K562 (cell line): ENCODE results near the gene EGLN3. TPM values are rescaled to one million over a fixed set of nuclear protein-coding genes. Genes with fewer than 3 reads are reported as not detected.

Experiments
- ATAC-seq: fragments of 200-7000 bp; cut with Tn5 transposase; 3 replicates; pipeline ENCODE4 v1.9.1; 2020; ENCODE audit warnings: moderate library complexity
- BruUV-seq: library from RNA; stranded (reverse); fragments of 400-500 nt; replicated peaks from 2 replicates; lab custom pipeline; 2021; lab: Mats Ljungman, UMichigan
- CTCF ChIA-PET: fragments of 300-600 bp; formaldehyde crosslinking; extraction: SDS; loops from one replicate; lab custom pipeline; 2021; ENCODE audit warnings: low intra/inter-chr PET ratio; lab: Yijun Ruan, JAX
- POLR2A ChIA-PET: fragments of 300-600, 350-650 bp; sonication (Branson Sonifier 250); formaldehyde crosslinking; extraction: SDS; loops from one replicate; lab custom pipeline; 2021; ENCODE audit warnings: antibody characterized with exemption, inconsistent platforms; lab: Yijun Ruan, JAX
- DNase-seq, 4 experiments: peaks; one replicate each; pipeline versions ENCODE4 v3.0.0 to v3.0.0-alpha.2; 2011 to 2018; ENCODE audit warnings: low spot score in 3 of 4, mixed read lengths in 3 of 4; ENCODE audit errors: extremely low read depth in 1 of 4
- FAIRE-seq: peaks from 2 replicates; lab custom pipeline; 2011; peaks lifted over from hg19 to GRCh38; lab: Jason Lieb, UNC
- H2AFZ ChIP-seq: 2 replicates; pipeline ENCODE4 v1.6.0; 2011; ENCODE audit warnings: low read depth, low read length, control low read depth, inconsistent platforms
- H3K27ac ChIP-seq: fragments of 200-600 bp; 3 replicates; pipeline ENCODE4 v1.8.0; 2011; ENCODE audit warnings: low read depth, mild to moderate bottlenecking, control low read depth, inconsistent platforms, low read length, moderate library complexity, mixed read lengths; ENCODE audit errors: extremely low read depth
- H3K27me3 ChIP-seq, 2 experiments: fragments of 300-600 bp in 1 of 2; 2 replicates in 1 of 2; 3 replicates in 1 of 2; pipeline versions ENCODE4 v1.6.0 to v1.8.0; 2011; ENCODE audit warnings: inconsistent platforms in 2 of 2, low read length in 2 of 2, mild to moderate bottlenecking in 1 of 2, mixed read lengths in 1 of 2, moderate library complexity in 1 of 2; ENCODE audit not compliant: control insufficient read depth in 2 of 2, insufficient read depth in 2 of 2
- H3K36me3 ChIP-seq: fragments of 300-600 bp; 3 replicates; pipeline ENCODE4 v1.8.0; 2011; ENCODE audit warnings: mild to moderate bottlenecking, low read length, inconsistent platforms; ENCODE audit not compliant: control insufficient read depth, insufficient read depth
- H3K4me1 ChIP-seq, 2 experiments: fragments of 200-600 bp in 1 of 2; replicated peaks in 1 of 2; 2 replicates in 1 of 2; 3 replicates in 1 of 2; pipeline versions ENCODE4 v1.5.1 to v1.8.0; 2011; ENCODE audit warnings: inconsistent platforms in 2 of 2, low read length in 2 of 2, mild to moderate bottlenecking in 1 of 2, mixed read lengths in 1 of 2, moderate library complexity in 1 of 2; ENCODE audit not compliant: control insufficient read depth in 2 of 2, insufficient read depth in 2 of 2
- H3K4me2 ChIP-seq: 2 replicates; pipeline ENCODE4 v1.6.1; 2011; ENCODE audit warnings: low read length, control low read depth, inconsistent platforms, mixed read lengths; ENCODE audit not compliant: insufficient read depth
- H3K4me3 ChIP-seq: fragments of 200-600 bp; sonication (generic), shearing (Covaris generic); 2 replicates; pipeline ENCODE4 v1.5.1; 2016; ENCODE audit warnings: control low read depth, inconsistent platforms
- H3K79me2 ChIP-seq: fragments of 200-600 bp; 3 replicates; pipeline ENCODE4 v1.8.0; 2011; ENCODE audit warnings: low read length, inconsistent platforms; ENCODE audit not compliant: control insufficient read depth, insufficient read depth
- H3K9ac ChIP-seq, 2 experiments: 2 replicates each; pipeline versions ENCODE4 v1.6.0 to v1.6.1; 2011; ENCODE audit warnings: low read depth in 2 of 2, low read length in 2 of 2, control low read depth in 1 of 2, inconsistent platforms in 1 of 2, mild to moderate bottlenecking in 1 of 2, mixed read lengths in 1 of 2; ENCODE audit not compliant: insufficient read depth in 1 of 2
- H3K9me1 ChIP-seq: one replicate; pipeline ENCODE4 v1.6.0; 2011; ENCODE audit warnings: inconsistent platforms, mild to moderate bottlenecking, low read length, moderate library complexity; ENCODE audit not compliant: control insufficient read depth, insufficient read depth
- H3K9me3 ChIP-seq: replicated peaks from 2 replicates; pipeline ENCODE4 v1.5.1; 2011; ENCODE audit warnings: low read depth, low read length, inconsistent platforms; ENCODE audit not compliant: control insufficient read depth, insufficient read depth
- H4K20me1 ChIP-seq: replicated peaks from 2 replicates; pipeline ENCODE4 v1.6.1; 2011; ENCODE audit warnings: low read length, inconsistent platforms, mixed read lengths; ENCODE audit not compliant: control insufficient read depth, insufficient read depth
- CREBBP ChIP-seq: IDR thresholded peaks from one replicate; pipeline ENCODE4 v1.6.1; 2012; ENCODE audit warnings: low read depth, mild to moderate bottlenecking, control low read depth, inconsistent platforms, low read length
- CTCFL ChIP-seq: IDR thresholded peaks from 2 replicates; pipeline ENCODE4 v1.6.1; 2011; ENCODE audit warnings: borderline replicate concordance, low read depth, mild to moderate bottlenecking, moderate library complexity, low read length; ENCODE audit not compliant: insufficient read depth, poor library complexity, severe bottlenecking
- FOXK2 ChIP-seq, 2 experiments: fragments of 450-650 bp; IDR thresholded peaks in 1 of 2; conservative IDR thresholded peaks in 1 of 2; 2 replicates each; pipeline ENCODE4 v1.6.1; 2016; ENCODE audit warnings: low read depth in 2 of 2, mild to moderate bottlenecking in 1 of 2
- NFRKB ChIP-seq: fragments of 450-650 bp; IDR thresholded peaks from 2 replicates; pipeline ENCODE4 v1.6.1; 2016; ENCODE audit warnings: low read depth
- ZFP1 ChIP-seq: fragments of 450-650 bp; formaldehyde crosslinking; IDR thresholded peaks from 2 replicates; pipeline ENCODE4 v1.4.0; 2020; ENCODE audit warnings: mild to moderate bottlenecking, mixed read lengths
- ZNF316 ChIP-seq: fragments of 450-650 bp; IDR thresholded peaks from 2 replicates; pipeline ENCODE4 v1.6.1; 2016
- WGBS: fragments of 100-300 bp; shearing (Covaris generic); methylation state at CpG from one replicate; pipeline ENCODE4 v1.1.6; 2016; ENCODE audit warnings: low coverage, mixed read lengths; ENCODE audit not compliant: insufficient coverage; ENCODE audit errors: missing lambda C conversion rate; 5-methylcytosine and 5-hydroxymethylcytosine counted together
- in situ Hi-C: fragments of 300-500 bp; cut with MboI; formaldehyde crosslinking; loops from 4 replicates; pipeline ENCODE4 v1.15.0; 2018; ENCODE audit warnings: inconsistent platforms, mixed read lengths
- intact Hi-C: fragments of 100-400 bp; cut with micrococcal nuclease; formaldehyde crosslinking; loops from 2 replicates; pipeline ENCODE4 v1.14.2; 2022
- polyA plus RNA-seq, 8 experiments: library from polyadenylated mRNA; depleted of rRNA in 4 of 8; stranded (reverse) in 5 of 8; unstranded in 3 of 8; fragments of >200 nt; fragmentation: Nextera tagmentation in 2 of 8; fragmentation: Illumina TruSeq in 1 of 8; extraction: Ambion mirVana in 2 of 8; extraction: Trizol in 1 of 8; gene quantifications; 2 replicates each; pipeline versions ENCODE4 v1.2.1 to v1.2.3, GENCODE V29; 2011 to 2014; ENCODE audit warnings: inconsistent platforms in 1 of 8, missing spikeins in 1 of 8
- total RNA-seq, 7 experiments: library from RNA; depleted of rRNA in 6 of 7; stranded (reverse); fragments of >200 nt in 6 of 7; fragmentation: Illumina TruSeq in 2 of 7; extraction: Trizol in 2 of 7; gene quantifications; 2 replicates each; pipeline versions ENCODE4 v1.2.1 to v1.2.3, GENCODE V29; 2011 to 2021; ENCODE audit warnings: low replicate concordance in 1 of 7
- TF ChIP-seq, protein P1 (sequence below): fragments of 200-600 bp; sonication (generic); IDR thresholded peaks from one replicate; pipeline ENCODE4 v1.6.1; 2012; ENCODE audit warnings: mild to moderate bottlenecking, low read depth, low read length, inconsistent platforms
- TF ChIP-seq, protein P2 (sequence below): fragments of 450-650 bp; formaldehyde crosslinking; IDR thresholded peaks from 2 replicates; pipeline ENCODE4 v1.4.0; 2020; ENCODE audit warnings: mild to moderate bottlenecking, moderate library complexity

The EGLN3 gene
- total and polyA plus RNA-seq, 9 of the 15 experiments (the other 6 are each of a cell fraction or from before 2014, with no cell fraction given) = 2.5 to 87.6 (median 5.8) TPM

DNA sequence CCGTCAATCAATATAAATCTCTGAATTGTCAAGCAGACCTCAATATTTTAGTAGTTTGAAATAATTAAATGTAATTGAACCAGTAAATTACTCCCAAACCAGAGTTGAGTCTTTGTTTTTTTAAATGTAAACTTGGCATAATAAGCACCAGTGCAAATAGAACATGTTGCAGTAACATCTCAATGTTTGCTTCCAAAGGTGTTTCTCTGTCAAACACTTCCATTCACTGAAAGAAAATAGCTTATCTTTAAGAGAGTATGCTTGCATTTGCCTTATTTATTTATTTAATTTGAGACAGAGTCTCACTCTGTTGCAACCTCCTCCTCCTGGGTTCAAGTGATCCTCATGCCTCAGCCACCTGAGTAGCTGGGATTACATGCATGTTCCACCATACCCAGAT is 39.9 kb upstream of the EGLN3 start:
- Histone ChIP-seq H3K9me3 (no peaks in the 10 kb centered on the region), H3K4me2 (no peak overlapping the region), H3K36me3 (no peaks in the 10 kb centered on the region), H2AFZ (no peak overlapping the region), H3K27ac (no peak overlapping the region), H3K4me1 (peaks cover 0 to 4% of the 10 kb centered on the region in 2 experiments; a peak in 2 of 5 replicates), H3K4me3 (no peak overlapping the region), H3K9ac (no peak overlapping the region), H3K79me2 (no peaks in the 10 kb centered on the region), H4K20me1 (no peaks in the 10 kb centered on the region), H3K9me1 (no peaks in the 10 kb centered on the region), H3K27me3 (no peaks in the 10 kb centered on the region)
- in situ Hi-C loops (no loop called here), intact Hi-C loops (no loop called here)
- no peak for FAIRE-seq
- WGBS = 70% methylated on average over 1 of the region's 1 CpG
- ChIA-PET POLR2A (no interaction called here), CTCF (no interaction called here)
- BruUV-seq = no TSS peak
- ATAC-seq = no peak
- no peak for DNase-seq
- TF ChIP-seq ZNF316 (no peak), NFRKB (no peak), FOXK2 (conservative IDR thresholded peaks at IDR 0.05 in 1 of 2, IDR thresholded peaks at IDR 0.05 in 1 of 2; ENCODE audit: low read depth in 2 of 2) (no peak), CTCFL (no peak), CREBBP (no peak), ZFP1 (CRISPR knock-in tag) (no peak)
- TF ChIP-seq, protein P1, sequence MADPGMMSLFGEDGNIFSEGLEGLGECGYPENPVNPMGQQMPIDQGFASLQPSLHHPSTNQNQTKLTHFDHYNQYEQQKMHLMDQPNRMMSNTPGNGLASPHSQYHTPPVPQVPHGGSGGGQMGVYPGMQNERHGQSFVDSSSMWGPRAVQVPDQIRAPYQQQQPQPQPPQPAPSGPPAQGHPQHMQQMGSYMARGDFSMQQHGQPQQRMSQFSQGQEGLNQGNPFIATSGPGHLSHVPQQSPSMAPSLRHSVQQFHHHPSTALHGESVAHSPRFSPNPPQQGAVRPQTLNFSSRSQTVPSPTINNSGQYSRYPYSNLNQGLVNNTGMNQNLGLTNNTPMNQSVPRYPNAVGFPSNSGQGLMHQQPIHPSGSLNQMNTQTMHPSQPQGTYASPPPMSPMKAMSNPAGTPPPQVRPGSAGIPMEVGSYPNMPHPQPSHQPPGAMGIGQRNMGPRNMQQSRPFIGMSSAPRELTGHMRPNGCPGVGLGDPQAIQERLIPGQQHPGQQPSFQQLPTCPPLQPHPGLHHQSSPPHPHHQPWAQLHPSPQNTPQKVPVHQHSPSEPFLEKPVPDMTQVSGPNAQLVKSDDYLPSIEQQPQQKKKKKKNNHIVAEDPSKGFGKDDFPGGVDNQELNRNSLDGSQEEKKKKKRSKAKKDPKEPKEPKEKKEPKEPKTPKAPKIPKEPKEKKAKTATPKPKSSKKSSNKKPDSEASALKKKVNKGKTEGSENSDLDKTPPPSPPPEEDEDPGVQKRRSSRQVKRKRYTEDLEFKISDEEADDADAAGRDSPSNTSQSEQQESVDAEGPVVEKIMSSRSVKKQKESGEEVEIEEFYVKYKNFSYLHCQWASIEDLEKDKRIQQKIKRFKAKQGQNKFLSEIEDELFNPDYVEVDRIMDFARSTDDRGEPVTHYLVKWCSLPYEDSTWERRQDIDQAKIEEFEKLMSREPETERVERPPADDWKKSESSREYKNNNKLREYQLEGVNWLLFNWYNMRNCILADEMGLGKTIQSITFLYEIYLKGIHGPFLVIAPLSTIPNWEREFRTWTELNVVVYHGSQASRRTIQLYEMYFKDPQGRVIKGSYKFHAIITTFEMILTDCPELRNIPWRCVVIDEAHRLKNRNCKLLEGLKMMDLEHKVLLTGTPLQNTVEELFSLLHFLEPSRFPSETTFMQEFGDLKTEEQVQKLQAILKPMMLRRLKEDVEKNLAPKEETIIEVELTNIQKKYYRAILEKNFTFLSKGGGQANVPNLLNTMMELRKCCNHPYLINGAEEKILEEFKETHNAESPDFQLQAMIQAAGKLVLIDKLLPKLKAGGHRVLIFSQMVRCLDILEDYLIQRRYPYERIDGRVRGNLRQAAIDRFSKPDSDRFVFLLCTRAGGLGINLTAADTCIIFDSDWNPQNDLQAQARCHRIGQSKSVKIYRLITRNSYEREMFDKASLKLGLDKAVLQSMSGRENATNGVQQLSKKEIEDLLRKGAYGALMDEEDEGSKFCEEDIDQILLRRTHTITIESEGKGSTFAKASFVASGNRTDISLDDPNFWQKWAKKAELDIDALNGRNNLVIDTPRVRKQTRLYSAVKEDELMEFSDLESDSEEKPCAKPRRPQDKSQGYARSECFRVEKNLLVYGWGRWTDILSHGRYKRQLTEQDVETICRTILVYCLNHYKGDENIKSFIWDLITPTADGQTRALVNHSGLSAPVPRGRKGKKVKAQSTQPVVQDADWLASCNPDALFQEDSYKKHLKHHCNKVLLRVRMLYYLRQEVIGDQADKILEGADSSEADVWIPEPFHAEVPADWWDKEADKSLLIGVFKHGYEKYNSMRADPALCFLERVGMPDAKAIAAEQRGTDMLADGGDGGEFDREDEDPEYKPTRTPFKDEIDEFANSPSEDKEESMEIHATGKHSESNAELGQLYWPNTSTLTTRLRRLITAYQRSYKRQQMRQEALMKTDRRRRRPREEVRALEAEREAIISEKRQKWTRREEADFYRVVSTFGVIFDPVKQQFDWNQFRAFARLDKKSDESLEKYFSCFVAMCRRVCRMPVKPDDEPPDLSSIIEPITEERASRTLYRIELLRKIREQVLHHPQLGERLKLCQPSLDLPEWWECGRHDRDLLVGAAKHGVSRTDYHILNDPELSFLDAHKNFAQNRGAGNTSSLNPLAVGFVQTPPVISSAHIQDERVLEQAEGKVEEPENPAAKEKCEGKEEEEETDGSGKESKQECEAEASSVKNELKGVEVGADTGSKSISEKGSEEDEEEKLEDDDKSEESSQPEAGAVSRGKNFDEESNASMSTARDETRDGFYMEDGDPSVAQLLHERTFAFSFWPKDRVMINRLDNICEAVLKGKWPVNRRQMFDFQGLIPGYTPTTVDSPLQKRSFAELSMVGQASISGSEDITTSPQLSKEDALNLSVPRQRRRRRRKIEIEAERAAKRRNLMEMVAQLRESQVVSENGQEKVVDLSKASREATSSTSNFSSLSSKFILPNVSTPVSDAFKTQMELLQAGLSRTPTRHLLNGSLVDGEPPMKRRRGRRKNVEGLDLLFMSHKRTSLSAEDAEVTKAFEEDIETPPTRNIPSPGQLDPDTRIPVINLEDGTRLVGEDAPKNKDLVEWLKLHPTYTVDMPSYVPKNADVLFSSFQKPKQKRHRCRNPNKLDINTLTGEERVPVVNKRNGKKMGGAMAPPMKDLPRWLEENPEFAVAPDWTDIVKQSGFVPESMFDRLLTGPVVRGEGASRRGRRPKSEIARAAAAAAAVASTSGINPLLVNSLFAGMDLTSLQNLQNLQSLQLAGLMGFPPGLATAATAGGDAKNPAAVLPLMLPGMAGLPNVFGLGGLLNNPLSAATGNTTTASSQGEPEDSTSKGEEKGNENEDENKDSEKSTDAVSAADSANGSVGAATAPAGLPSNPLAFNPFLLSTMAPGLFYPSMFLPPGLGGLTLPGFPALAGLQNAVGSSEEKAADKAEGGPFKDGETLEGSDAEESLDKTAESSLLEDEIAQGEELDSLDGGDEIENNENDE = no peak
- TF ChIP-seq, protein P2, sequence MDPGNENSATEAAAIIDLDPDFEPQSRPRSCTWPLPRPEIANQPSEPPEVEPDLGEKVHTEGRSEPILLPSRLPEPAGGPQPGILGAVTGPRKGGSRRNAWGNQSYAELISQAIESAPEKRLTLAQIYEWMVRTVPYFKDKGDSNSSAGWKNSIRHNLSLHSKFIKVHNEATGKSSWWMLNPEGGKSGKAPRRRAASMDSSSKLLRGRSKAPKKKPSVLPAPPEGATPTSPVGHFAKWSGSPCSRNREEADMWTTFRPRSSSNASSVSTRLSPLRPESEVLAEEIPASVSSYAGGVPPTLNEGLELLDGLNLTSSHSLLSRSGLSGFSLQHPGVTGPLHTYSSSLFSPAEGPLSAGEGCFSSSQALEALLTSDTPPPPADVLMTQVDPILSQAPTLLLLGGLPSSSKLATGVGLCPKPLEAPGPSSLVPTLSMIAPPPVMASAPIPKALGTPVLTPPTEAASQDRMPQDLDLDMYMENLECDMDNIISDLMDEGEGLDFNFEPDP (CRISPR knock-in tag) = no peak
